HFF-Myc (cell line): ENCODE data around the gene GET4.

Source experiments
- DNase-seq: peaks from one replicate; pipeline ENCODE4 v3.0.0-alpha.2; 2011; ENCODE audit warnings: low read depth; ENCODE audit errors: extremely low read depth
- H3K4me3 ChIP-seq: replicated peaks from 2 replicates; pipeline ENCODE4 v1.5.1; 2011; ENCODE audit warnings: low read depth, mild to moderate bottlenecking, control low read depth, low read length
- TF ChIP-seq, protein P1 (sequence below): IDR thresholded peaks from 2 replicates; pipeline ENCODE4 v1.5.1; 2012; ENCODE audit warnings: mild to moderate bottlenecking, low read depth, low read length, control low read depth; ENCODE audit errors: missing control alignments

The GET4 gene

DNA sequence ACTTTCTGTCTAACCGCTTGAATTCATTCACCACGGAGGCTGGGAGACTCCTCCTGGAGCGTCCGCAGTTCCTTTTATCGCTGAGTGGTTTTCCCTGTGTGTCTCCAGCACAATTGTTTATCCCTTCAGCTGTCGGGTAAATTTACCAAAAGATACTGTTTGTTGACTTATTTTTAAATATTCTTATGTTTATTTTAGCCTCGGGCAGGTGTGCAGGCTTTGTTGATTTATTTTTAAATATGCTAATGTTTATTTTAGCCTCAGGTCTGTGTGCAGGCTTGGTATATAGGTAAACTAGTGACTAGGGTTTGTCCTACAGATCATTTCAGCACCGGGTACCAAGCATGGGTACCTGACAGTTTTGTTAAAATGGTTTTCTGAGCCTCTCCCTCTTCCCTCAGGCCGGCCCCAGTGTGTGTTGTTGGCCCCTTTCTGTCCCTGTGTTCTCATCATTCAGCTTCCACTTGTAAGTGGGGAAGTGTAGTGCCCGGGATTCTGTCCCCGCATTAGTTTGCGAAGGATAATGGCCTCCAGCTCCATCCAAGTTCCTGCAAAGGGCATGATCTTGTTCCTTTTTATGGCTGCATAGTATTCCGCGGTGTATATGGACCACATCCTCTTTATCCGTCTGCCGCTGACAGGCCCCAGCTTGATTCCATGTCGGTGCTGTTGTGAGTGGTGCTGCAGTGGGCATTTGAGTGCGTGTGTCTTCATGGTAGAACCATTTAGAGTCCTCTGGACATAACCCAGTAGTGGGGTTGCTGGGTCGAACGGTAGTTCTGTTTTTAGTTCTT, 5.3 kb downstream of the GET4 start:
- no peak overlapping the region for H3K4me3 ChIP-seq
- no peak for DNase-seq
- TF ChIP-seq, protein P1, sequence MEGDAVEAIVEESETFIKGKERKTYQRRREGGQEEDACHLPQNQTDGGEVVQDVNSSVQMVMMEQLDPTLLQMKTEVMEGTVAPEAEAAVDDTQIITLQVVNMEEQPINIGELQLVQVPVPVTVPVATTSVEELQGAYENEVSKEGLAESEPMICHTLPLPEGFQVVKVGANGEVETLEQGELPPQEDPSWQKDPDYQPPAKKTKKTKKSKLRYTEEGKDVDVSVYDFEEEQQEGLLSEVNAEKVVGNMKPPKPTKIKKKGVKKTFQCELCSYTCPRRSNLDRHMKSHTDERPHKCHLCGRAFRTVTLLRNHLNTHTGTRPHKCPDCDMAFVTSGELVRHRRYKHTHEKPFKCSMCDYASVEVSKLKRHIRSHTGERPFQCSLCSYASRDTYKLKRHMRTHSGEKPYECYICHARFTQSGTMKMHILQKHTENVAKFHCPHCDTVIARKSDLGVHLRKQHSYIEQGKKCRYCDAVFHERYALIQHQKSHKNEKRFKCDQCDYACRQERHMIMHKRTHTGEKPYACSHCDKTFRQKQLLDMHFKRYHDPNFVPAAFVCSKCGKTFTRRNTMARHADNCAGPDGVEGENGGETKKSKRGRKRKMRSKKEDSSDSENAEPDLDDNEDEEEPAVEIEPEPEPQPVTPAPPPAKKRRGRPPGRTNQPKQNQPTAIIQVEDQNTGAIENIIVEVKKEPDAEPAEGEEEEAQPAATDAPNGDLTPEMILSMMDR, result no peak

DNA sequence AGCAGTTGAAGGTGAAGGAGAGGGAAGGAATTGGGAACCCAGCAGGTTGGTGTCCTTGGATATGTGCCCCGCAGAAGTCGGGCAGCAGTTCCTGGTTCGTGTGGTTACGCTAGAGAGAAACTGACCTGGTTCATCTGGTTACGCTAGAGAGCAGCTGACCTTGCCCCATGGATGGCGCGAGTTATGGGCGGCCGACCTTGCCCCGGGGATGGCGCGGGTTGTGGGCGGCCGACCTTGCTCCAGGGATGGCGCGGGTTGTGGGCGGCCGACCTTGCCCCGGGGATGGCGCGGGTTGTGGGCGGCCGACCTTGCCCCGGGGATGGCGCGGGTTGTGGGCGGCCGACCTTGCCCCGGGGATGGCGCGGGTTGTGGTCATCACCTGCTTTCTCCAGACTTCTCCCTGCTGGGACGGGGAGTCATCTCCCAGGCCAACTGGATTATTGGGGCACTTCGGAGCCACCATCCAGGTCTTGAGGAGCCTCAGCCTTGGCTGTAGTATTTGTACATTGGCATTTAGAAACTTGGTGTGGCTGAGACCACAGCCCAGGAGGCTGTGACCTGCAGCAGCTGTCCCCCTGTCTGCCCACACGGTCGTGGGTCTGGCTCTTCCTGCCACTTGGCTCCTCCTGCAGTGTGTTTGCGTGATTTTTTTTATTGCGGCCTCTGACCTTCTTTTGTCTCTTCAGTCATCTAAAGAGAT, 6.1 kb downstream of the GET4 start:
- DNase-seq, result no peak
- no peak overlapping the region for H3K4me3 ChIP-seq
- TF ChIP-seq, protein P1, result no peak

DNA sequence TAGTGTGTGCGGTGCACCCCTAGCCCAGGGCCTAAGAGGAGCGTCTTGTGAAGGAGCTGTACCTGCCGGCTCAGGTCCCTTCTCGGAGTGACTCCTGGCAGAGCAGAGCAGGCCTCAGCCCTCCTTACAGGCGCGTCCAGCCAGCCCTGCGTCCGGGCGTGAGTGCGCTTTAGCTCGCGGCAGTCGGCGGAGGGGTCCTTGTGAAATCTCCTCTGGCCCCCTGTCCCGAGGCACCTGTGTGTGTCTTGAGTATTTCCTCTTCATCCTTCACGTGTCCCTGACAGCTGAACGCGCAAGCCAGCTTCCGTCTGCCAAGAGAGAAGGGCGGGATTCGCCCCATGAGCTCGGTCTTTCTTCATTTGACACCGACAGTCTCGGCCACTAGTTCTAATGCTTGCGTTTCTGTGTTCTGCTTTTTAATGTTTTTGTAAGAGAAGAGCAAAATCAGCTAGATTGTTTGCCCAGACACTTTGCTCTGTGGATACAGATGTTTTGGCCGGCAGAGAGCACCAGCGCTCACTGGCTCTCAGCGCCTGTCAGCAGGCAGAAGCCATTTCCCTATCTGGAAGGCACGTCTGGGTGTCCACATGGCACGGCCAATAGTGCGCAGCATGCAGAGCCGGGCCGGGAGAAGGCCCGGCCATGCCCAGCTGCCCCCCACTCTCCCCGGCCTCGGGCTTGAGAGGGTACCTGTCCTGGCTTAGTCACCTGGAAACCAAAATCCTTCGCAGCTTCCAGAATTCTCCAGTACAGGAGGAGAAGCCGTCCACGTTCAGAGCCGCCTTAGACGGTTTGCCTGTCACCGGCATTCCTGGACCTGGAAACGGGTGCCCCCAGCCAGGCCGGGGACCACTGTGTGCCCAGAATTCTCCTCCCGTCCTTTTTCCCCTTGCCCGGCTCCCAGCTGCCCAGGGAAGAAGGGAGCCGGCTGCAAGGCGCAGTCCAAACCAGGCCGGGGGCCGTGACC, 7.0 kb downstream of the GET4 start:
- no peak overlapping the region for H3K4me3 ChIP-seq
- TF ChIP-seq, protein P1, result no peak
- no peak for DNase-seq

DNA sequence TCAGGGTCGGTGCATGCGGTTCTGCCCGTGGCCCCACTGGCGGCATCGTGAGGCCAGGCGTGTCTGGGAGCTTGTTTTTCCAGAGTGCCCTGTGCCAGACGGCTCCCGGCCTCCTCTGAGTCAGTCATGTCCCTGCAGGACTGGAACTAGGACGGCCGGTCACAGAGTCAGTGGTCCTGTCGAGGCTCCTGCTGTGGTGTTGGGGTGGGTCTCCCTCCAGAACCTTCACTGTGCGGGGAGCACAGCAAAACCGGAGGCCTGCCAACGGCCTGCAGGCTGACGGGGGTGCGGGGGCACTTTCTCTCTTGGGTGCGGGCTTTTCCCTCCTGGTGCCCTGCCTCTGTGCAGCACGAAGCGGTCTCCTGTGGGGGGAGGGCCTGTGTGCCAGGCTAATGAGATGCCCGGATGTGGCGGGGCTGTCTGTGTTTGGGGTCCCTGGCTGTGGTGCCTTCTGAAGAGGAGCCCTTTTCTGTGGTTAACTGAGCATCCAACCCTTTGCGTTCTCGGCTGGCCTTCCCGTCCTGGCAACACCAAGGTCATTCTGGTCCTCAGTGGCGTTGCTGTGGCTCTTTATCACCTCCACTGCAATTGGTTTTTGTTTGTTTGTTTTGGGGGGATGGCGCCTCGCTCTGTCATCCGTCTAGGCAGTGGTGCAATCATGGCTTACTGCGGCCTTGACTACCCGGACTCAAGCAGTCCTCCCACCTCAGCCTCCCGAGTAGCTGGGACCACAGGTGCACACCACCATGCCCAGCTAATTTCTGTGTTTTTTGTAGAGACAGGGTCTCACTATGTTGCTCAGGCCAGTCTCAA, 8.0 kb downstream of the GET4 start:
- TF ChIP-seq, protein P1, result no peak
- no peak for DNase-seq
- H3K4me3 ChIP-seq, result no peak overlapping the region

DNA sequence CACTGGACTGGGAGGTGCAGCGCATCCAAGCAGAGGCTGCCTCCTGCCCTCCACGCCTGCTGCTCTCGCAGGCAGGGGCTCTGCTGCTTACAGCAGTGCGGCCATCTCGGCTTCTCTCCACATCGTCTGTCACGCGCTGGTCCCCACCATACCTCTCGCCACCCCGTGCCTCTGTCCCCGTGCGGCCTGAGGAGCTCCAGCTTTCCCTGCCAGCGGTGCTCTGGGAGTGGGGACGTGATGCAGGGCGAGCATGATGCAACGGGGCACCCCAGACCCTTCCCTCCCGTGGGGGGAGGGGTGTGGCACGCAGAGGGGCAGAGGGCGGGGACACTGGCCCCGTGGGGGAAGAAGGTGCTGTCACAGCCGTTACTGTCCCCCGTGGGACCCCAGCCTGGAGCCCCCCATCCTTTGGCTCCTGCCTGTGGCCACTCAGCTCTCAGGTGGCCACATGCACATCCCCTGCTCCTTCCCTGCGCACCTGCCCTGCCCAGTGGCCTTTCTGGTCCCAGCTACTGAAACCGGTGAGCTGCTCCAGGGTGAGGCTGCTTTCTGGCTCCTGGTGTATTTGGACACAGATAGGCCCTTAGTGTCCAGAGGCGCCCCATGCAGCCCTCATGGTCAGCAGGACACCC, 9.0 kb downstream of the GET4 start:
- TF ChIP-seq, protein P1, result no peak
- no peak overlapping the region for H3K4me3 ChIP-seq
- DNase-seq, result no peak
